ENCODE results near the gene ENO1.

ENO1 gene

DNA sequence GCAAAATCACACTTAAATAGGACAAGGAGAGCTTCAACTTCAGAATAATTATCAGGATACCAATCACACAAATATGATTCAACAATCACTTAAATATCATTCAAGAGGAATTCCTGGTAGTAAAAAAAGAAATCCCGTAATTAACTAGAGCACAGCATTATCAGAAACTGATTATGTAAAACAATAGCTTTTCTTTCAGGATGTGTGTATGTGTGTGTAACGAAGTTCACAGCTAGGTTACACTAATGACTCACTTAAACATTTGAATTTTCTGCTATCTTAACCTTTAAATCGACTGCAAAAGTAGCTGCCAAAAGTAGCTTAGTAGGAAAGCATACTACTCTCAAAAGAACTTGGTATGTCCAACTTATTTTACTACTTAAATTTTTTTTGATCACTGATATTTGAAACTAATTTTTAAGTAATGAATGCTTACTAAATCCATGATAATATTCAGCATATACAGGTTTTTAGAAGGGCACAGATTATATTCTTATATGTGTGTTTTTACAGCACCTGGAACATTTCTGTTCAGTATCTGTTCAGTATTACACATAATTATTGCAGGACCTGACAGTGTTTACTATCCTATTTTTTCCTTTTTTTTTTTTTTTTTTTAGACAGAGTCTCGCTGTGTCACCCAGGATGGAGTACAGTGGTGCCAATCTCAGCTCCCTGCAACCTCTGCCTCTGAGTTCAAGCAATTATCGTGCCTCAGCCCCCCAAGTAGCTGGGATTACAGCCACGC, 65.3 kb downstream of the ENO1 start:
- DNase-seq: no peak

- DNase-seq: peak; percentile 66
Observed at GRCh38 chr1:8812081-8812480, 66.4 kb downstream of the ENO1 start.

Data from fibroblast of skin of scalp (primary cell).